NCI-H524 (cell line): ENCODE measurements around the gene B3GNT2.
"Not testable (repeated sequence)": the region's sequence is repeated elsewhere in the genome, so short reads cannot be mapped to it uniquely, and the experiment has no call there.

Experiments
- DNase-seq, 2 experiments: peaks; one replicate each; lab custom pipeline; 2025; lab: John Stamatoyannopoulos, UW

B3GNT2 gene

DNA sequence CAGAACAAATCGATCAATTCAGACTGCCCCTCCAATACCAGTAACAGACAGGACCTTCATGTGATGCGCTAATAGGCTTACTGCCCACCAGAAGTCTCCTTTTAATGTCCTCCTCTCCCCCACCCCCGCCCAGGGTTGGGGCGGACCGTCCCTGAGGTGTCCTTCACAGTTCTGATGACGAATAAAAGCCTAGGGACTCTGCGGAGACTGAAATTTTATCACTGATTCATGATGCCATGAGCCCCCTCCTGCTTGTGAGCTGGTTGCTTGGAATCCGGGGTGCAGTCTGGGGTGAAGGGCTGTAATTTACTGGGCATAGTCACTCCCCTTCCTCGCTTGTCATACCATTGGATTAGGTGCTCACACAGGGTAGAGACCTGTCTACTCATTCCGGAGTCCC lies 42.3 kb downstream of the B3GNT2 start:
- no peak for DNase-seq

DNA sequence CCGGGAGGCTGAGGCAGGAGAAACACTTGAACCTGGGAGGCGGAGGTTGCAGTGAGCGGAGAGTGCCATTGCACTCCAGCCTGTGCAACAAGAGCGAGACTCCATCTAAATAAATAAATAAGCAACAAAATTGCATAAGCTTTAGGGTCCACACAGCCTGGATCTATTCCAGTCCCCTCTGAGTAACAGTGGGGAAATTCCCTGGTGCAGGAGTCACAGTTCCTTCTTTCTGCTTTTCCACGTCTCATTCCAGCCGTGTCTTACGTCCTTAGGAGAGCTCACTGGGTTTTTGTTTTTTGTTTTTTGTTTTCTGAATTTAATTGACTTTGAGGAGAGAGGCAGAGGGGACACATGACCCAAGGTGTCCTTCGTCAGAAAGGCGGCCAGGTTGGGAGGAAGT lies 44.6 kb downstream of the B3GNT2 start:
- DNase-seq: no peak

DNA sequence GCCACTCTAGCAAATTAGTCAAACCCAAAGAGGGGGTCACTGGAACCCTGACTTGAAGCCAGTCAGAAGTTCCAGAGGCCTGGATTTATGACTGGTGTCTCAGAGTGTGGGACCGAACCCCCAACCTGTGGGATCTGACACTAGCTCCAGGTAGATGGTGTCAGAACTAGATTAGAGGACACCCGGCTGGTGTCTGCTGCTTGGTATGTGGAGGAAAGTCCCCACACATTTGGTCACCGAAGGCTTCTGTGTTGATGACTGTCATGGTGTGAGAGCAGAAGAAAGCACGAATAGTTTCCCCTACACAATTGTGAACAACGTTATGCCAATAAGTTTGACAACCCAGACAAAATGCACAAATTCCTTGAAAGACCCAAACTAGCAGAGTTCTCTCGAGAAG lies 48.1 kb downstream of the B3GNT2 start:
- no peak for DNase-seq

DNA sequence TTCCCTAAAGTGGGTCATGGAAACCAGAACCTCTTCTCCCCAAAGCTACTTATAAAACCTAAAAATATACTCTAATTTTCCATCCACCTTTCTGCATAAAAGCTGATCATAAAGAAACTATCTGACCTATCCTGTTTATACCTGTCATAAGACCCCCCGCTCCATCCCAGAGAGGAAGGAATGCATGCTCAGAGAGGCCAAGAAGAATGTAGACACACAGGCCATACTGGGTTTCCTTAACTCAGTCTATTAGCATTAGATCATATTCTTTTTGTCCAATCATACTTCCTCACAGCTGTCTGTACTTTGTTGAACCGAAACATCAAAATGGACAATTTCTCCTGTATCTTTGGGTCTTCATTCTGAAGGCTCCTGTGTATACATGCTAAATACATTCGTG lies 52.3 kb downstream of the B3GNT2 start:
- DNase-seq: no peak

DNA sequence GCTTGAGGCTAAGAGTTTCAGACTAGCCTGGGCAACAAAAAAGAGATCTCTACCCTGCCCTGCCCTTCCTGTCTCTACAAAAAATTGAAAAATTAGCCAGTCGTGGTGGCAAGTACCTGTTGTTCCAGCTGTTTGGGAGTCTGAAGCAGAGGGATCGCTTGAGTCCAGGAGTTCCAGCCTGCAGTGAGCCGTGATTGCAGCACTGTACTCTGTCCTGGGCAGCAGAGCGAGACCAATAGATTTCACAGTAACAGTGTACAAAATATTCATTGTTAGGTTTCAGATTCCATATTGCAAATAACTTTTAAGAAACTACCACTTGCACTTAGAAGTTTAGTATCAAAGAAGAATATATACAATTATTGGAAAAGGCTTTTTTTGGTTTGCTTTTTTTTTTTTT lies 54.3 kb downstream of the B3GNT2 start:
- no peak for DNase-seq

DNA sequence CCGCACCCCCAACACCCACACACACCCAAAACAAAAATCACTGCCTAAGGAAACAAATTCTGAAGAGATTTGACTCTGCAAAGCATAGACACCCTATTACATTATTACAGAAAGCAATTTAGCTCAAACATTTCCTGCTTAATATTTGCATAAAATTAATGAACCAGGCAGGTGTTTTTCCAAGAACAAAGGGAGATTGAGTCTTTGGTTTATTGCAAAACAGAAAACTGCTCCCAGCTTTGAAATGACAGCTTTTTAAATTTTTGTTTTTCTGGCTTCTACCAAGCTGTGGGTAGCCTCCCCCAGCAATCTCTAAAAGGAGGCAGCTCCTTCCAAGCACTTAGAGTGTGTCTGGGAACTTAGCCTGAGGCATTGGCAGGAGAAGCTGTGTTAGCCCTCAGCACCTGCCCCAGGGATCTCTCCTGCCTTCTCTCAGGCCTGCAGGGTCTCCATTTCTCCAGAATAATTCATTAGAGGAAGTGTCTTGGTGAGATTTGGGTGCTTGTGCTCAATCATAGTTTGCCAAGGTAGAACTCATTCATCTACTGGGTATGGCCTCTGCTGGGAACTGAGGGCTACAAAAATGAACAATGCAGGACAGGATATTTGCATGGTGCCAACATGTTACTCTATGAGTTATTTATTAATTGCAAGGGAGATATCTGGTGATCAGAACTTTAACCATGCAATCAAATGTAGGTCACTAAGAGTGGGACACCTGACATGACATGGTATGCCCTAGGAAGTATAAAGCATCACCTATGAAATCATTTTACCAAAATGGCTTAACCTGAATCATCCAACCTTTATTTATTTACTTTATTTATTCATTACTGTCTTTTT lies 58.7 kb downstream of the B3GNT2 start:
- DNase-seq: no peak

DNA sequence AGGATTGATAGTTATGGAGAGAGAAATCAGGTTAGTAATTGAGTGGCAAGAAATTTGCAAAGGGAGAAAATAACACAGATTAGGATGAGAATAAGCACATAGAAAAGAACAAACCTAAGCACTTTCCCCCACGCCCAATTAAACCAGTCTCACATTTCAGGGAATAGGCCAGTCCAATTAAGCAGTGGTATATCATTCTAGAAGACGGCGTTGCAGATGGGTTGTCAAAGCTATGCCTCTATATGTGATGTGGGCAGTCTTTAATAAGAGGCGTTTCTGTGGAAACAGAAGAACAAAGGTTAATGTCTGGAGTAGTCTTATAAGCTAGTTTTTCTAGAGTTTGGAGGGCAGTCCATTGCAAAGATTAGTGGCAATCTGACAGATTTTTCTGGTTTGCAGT lies 61.6 kb downstream of the B3GNT2 start:
- no peak for DNase-seq

DNA sequence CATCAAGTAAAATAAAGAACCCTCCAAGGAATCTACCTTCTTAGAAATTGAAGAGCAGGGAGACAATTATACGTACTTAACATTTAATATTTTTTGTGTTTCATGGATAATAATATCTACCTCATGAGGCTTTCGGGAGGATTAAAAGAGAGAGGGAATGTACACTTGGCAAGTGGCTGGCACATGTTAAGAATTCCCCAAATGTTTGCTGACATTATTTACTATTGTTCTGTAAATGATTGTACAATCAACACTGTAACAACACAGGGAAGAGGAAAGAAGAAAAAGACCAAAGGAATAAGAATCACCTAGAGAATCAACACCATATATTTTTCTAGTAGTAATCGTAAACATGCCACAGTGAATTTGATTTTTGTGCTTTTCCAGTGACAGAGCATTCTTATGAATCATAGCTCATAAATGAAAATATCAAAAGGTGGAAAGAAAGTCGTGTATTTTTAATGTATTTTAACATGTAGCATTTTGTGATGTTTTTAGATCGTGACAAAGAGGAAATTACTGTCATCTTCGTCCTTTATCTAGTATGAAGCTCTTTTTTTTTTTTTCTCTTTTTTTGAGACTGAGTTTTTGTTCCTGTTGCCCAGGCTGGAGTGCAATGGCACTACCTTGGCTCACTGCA lies 67.3 kb downstream of the B3GNT2 start:
- no peak for DNase-seq

DNA sequence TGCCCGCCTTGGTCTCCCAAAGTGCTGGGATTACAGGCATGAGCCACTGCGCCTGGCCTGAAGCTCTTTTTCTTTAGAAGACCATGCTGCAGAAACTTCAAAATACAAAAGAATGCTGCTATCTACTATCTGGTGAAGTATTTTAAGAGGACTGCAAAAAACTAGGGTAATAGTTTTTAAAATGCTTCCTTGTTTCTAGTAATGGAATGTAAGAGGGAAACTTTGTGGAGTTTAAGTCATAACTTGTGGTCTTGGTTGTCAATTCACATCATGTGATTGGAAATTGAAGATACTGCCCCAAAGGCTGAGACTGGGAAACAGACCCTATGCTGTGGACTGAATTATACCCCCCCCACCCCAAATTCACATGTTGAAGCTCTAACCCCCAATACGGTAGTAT lies 68.3 kb downstream of the B3GNT2 start:
- DNase-seq: no peak

DNA sequence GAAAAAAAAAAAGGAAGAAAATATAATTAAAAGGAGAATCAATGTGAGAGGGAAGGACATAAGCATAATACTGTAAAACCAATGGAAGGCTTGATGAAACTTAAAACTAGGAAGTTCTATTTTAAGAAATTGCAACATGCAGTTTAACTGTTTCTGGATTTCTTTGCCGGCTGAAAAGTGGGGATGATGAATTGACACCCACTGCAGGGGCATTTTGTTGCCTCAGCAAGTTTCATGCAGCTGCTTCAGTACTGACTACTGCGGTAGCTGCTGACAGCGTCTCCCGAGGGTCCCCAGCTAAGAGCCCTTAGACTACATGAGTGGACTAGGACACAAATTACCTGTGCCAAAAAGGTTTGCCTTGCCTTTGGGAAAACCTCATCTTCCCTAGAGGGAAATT lies 69.2 kb downstream of the B3GNT2 start:
- DNase-seq: no peak

DNA sequence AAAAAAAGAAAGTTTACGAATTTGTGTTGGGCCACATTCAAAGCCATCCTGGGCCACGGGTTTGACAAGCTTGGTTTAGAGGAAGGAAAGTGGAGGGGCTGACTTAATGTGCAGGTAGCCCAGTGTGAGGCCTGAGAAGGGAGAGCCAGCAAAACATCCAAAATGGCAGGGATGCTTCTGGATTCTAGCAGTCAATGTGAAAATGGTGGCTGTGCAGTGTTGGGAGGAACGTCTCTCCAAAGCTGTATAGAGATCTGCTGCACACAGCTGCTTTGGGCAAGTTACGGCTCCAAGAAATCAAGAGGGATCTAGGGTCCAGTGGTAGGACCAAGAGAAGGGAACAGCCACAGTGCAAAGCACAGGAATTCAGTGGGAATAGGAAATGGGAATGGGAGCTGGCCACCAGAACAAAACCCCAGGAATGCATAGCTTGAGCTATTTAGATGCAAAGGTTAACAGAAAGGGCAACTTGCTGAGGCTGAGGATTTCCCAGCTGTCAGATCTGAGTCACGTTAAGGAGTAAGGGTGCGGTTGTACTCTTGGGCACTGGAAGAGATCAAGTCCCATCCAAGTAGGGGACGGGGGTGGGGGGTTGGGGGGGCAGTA lies 70.6 kb downstream of the B3GNT2 start:
- DNase-seq: no peak

DNA sequence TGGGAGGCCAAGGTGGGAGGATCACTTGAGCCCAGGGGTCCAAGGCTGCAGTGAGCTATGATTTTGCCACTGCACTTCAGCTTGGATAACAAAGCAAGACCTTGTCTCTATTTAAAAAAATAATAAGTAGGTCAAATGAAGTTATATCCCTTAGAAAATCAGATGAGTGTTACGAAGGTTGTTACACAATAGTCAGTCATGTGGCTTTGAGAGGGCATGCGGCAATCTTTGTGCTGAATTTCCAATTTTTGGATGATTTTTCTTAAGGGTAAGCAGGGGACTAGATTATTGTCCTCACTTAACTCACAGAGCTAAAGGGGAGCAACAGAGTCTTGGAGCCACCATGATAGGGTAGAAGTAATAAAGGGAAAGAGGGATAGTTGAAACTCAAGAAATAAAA lies 71.8 kb downstream of the B3GNT2 start:
- no peak for DNase-seq

DNA sequence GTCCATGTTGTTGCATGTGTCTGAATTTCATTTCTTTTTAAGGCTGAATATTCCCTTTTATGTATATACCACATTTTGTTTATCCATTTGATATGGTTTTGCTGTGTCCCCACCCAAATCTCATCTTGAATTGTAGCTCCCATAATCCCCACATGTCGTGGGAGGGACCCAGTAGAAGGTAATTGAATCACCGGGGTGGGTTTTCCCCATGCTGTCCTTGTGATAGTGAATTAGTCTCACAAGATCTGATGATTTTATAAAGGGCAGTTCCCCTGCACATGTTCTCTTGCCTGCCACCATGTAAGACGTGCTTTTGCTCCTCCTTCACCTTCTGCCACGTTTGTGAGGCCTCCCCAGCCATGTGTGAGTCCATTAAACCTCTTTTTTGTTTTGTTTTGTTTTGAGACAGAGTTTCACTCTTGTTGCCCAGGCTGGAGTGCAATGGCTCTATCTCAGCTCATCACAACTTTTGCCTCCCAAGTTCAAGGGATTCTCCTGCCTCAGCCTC lies 72.8 kb downstream of the B3GNT2 start:
- not testable (repeated sequence) for DNase-seq

DNA sequence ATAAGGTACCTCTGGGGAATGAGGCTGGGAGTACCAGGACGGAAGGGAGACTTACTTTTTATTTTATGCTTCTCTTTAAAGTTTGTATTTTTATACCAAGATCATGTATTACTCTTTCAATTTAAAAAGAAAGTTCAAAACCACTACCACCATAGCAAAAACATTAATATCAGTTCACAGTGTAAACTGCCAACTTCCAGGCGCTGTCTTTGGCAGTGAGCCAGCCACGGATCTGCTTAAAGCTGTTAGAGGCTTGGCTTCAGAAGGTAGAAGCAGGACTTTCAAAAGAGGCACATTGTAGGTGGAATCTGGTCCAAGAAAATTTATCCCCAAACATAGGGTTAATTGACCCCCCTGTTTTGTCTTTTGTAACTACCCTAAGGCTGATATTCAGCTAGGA lies 74.8 kb downstream of the B3GNT2 start:
- DNase-seq: peak in 1 of 2 experiments; percentile 30
